NCI-H1417 treated with DMSO at 0.1 percent for 48 hours (cell line): ENCODE data around the gene CORO2A.

ENCODE experiments used
- DNase-seq: peaks from one replicate; lab custom pipeline; 2025; lab: John Stamatoyannopoulos, UW

CORO2A gene

DNA sequence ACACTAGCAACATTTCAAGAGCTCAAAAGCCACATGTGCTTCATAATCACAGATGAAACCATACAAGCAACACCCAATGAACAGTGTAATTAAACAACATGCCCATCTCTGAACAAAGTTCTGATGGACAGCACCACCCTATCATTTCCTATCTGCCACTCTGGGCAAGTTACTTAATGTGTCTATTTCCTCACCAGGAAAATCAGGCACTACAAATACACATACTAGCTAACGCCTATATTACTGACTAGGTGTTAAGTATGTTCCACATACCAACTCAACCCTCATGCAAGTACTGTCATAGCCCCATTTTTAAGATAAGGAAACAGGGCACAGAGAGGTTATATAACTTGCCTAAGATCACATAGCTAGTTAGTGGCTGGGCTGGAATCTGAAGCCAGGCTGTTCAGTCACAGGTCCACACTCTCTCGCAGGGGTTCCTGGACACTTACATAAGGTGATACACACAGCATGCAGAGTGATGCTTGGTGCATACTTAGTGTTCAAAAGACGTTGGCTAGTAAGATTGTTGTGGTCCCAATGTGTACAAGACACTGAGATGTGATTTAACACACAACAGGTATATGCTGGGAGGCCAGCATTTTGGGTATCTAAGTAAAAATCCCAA is 24.2 kb downstream of the CORO2A start:
- DNase-seq: no peak

DNA sequence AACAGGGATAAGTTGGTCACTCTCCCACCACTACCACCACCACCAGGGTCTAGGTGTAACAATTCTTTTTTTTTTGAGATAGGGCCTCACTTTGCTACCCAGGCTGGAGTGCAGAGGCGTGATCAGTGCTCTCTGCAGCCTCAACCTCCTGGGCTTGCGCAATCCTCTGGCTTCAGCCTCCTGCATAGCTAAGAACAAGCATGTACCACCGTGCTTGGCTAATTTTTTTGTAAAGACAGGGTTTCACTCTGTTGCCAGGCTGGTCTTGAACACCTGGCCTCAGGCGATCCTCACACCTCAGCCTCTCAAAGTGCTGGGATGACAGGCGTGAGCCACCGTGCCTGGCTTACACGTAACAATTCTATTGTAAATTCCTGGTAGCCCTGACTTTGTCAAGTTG is 27.5 kb downstream of the CORO2A start:
- DNase-seq: no peak

DNA sequence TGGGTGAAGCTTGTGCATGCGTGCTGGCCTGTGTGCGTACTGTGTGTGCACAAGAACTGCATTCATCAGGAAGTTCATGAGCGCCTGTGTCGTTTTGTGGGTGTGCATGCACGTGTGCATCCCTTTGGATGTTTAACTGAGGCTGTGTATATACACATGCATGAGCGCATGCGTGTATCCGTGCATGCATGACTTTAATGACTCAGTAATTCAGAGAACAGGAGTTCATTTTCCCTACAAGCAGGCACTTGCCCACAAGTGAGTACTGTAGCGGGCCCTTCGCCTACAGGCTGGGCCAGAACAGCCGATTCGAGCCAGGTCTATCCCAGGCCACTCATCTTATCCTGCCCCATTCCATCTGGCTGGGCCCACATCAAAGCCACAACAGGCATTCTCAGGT is 29.8 kb downstream of the CORO2A start:
- no peak for DNase-seq

DNA sequence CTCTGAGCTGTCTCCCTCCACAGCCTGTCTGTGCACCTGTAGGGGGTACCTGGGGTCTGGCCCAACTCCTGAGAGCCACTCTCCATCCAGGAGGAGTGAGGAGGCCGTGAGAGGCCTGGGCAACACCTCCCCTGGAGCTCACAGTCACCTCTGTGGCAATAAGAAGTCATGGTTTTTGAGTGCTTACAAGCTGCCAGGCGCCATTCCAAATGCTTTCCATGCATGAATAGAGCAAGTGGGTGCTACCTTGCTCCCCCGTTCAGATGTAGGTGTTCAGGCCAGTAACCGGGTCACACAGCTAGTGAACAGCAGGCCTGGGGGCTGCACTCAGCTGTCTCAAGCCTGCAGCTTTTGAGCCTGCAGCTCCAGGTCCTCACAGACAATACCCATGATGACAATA is 30.6 kb downstream of the CORO2A start:
- no peak for DNase-seq

DNA sequence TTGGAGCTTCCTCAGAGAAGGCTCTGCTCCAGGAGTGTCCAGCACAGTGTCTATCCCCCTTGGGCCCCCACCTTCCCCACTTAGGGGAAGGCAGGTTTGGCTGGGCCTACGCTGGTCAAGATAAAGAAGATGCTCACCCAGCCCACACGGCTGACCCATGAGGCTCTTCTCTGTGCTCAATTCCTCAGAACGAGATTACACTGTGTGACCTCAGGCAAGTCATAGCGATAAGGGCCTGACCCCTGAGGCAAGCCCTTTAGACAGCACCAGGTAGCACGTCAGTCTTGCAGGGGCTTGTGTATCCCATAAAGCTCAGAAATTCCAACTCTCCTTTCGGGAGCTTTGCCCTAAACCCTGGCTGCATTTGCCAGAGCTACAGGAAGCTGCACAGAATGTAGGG is 32.6 kb downstream of the CORO2A start:
- DNase-seq: no peak

DNA sequence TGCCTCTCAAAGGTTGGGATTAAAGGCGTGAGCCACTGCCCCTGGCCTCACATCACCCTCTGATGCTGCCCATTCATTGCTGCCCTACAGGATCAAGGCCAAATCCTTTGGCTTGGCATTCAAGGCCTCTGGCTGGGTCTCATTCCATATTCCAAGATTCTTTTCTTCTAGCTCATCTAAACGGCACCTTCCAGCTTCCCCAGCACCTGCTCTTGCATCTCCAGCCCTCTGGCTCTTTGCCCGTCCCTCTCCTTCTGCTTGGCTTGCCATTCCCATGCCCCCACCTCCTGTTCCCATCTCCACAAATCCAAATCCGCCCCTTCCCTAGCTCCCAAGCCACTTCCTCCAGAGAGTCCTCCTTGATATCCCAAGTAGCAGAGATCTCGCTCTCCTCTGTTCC is 33.1 kb downstream of the CORO2A start:
- no peak for DNase-seq

DNA sequence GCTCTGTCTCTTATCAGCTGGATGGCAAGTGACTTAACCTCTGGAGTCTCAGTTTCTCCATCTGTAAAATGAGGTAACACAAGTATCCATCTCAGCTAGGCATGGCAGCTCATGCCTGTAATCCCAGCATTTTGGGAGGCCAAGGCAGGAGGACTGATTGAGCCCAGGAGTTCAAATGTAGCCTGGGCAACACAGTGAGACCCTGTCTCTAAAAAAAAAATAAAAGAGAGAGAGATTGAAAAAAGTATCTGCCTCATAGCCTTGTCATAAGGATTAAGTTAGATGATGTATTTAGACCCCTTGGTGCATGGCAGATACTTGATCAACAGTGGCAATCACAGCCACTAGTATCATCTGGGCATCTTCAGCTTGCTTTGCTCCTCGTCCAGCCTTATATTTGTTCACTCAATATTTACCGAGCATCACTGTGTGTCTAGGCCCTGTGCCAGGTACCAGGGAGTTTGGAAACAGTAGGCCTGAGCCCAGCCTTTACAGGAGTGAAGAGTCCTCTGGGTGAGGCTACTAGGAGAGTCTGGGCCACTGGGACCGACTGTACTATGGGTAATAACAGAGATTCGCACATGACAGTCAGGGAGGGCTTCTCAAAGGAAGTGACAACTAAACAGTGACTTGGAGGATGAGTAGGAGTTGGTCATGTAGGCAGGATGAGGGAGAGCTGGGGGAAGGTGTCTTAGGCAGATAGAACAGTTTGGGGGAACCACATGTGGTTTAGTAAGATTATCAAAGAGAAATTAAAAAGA is 34.2 kb downstream of the CORO2A start:
- DNase-seq: no peak

DNA sequence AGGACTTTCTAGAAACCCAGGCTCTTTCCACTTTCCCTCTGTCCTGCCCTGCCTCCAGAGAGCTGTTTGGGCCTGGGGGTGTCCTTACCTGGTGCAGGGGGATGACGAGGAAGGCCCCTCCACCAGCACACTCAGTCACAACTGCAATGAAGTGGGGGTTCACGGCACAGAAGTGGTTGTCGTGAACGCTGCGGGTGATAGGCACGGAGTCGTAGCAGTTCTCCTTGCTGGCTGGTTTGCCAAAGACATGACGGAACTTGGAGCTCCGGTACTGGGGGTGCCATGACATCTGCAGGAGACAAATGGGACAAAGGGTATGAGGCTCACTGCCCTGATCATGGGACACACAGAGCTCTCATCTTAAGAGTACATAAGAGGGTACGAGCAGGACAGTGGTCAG is 35.1 kb downstream of the CORO2A start:
- no peak for DNase-seq

DNA sequence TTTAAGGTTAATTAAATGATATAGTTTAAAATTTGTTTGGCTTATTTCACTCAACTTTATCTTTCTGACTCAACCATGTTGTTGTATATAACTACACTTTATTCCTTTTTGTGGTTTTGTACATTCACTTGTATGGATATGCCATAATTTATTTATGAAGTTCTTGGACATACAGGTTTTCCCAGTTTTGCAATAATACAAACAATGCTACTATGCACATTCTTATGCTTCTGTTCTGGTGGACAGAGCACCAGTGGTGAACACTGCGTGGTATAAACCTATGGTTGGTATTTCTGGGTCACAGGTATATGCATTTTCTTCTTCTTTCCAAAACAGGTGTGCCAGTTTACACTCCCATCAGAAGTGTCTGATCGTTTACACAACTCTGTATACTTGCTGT is 37.8 kb downstream of the CORO2A start:
- DNase-seq: no peak

DNA sequence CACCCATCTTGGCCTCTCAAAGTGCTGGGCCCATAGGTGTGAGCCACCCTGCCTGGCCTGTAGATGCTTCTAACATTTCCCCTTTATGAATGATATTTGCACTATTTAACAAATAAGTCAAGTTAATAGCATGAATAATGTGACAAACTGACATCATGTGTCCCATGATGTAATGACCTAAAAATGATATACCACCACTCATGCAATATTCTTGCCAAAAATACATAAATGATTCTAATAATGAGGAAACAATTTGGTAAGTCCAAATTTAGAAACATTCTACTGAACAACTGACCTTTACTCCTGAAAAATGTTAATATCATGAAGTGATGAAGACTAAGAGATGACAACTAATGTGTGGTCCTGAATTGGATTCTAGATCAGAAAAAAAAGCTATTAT is 39.9 kb downstream of the CORO2A start:
- no peak for DNase-seq

DNA sequence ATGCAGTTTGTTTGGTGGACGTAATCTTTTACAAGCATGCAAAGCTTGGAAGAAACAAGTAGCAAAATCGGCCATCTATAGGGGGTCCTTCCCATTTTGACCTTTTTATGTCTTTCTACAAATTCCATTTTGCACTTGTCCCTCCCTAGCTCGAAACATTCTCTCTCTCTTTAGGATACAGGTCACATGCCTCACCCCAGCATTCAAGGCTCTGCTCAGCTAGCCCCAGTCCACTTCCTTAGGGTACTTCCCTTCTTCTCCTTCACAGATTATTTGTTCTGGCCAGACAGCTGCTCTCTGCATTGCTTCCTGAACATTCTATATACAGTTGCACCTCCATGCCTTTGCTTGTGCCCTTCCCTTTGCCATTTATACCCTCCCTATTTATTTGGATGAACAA is 41.7 kb downstream of the CORO2A start:
- no peak for DNase-seq

DNA sequence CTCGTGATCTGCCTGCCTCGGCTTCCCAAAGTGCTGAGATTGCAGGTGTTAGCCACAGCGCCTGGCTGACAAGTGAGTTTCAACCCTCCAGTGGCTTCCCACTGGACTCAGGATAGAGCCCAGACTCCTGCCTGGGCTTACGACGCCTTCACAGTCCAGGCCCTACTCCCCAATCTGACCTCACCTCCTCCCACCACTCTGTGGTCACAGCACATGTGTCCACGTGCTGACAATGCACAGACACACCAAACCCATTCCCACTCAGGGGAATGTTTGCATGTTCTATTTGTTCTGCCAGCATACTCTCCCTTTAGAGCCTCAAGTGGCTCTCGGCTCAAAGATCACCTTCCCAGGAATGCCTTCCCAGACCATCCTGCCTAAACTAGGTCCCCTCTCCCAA is 42.3 kb downstream of the CORO2A start:
- no peak for DNase-seq

DNA sequence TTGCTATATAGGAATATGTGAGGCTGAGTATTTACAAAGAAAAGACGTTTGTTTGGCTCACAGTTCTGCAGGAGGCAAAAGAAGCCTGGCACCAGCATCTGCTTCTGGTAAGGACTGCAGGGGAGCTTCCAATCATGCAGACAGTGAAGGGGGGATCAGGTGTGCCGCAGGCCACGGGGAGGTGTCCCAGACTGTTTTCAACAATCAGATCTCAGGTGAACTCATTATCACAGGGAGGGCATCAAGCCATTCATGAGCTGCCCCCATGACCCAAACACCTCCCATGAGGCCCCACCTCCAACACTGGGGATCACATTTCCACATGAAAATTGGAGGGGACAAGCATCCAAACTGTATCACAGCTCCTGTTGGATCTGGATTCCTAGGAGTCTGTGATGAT is 43.0 kb downstream of the CORO2A start:
- DNase-seq: no peak

DNA sequence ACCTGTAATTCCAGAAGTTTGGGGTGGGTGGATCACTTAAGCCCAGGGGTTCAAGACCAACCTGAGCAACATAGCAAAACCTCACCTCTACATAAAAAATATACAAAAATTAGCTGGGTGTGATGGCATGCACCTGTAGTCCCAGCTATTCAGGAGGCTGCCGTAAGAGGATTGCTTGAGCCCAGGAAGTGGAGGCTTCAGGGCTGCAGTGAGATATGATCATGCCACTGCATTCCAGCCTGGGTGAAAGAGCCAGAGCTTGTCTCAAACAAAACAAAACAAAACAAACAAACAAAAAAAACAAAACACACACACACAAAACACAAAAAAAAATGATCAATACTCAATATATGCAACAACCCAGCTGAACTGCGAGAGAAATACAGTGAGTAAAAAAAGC is 44.0 kb downstream of the CORO2A start:
- DNase-seq: no peak

DNA sequence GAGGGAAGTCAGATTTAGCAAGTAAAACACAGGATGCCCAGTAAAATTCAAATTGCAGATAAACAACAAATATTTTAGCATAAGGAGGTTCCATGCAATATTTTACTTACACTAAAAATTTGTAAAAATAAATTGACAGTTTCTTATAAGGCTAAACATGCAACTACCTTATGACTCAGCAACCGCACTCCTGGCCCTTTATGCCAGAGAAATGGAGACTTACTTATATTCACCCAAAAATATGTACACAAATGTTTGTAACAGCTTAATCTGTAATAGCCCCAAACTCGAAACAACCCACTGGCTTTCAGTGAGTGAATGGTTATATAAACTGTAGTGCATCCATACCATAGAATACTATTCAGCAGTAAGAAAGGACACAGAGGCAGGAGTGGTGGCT is 44.9 kb downstream of the CORO2A start:
- DNase-seq: no peak

DNA sequence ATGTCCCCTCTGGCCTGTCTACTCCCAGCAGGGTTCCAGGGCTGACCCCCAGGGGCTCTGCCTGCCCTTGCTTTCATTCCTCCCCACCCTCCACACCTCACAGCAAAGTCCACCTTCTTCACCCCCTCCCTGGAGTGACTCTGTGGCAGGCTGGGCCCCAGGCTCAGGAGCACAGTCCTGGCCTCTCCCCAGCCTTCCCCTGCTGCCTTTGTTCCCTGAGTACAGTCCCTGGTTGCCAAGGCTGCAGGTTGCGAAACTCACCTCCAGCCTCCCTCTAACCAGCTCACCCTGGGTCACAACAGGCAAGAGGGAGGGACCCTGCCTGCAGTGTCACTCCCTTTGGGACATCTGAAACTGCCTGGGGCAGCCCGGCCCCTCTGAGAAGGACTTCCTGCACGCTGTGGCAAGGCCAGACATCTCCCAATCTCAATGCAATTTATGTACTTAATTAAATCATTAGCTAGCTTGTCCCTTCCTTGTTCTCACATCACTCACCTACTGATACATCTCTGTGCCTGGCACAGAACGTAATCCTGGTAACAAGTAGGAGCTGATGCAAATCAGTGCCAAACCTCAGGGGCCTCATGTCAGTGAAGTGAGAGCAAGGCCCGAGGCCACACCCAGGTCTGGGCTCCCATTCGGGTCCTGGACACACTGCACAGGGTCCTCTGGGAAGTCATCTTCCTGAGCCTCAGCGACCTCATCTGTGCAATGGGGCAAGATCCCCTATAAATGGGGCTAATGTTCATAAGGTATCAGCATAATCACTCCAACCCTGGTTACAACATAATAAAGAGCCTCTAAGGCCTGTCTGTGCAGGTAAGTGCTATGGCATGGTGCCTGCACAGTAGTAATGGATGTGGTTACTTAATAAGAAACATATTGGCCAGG is 46.1 kb downstream of the CORO2A start:
- DNase-seq: no peak

DNA sequence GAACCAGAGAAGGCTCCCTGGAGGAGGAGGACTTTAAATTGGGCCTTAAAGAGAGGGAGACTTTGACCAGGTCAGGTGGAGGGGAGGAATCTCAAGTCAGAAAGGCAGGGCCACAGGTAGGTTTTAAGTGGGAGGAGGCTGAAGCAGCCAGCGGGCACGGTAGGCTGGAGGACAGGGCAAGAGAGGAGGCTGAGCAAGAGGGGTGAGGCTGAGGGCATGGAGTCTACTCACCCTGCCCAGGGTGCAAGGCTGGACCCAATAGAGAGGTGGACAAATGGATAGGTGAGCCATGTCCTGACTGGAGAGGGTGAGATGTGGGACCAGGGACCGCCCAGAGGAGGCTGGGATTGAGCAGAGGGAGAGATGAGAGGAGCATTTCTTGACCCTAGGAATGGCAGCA is 47.8 kb downstream of the CORO2A start:
- DNase-seq: no peak

DNA sequence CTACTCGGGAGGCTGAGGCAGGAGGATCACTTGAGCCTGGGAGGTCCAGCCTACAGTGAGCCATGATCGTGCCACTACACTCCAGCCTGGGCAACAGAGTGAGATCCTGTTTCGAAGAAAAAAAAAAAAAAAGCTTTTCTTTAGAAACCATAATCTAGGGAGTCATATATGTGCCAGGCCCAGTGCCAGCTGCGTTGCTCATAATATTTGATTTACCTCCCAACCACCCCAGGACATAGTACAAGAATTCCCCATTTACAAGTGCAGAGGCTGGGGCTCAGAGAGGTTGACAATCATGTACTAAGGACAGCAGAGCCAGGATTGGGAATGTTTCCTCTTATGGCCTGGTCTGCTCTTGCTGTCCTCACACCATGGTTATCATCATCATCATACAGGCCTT is 48.4 kb downstream of the CORO2A start:
- DNase-seq: no peak

DNA sequence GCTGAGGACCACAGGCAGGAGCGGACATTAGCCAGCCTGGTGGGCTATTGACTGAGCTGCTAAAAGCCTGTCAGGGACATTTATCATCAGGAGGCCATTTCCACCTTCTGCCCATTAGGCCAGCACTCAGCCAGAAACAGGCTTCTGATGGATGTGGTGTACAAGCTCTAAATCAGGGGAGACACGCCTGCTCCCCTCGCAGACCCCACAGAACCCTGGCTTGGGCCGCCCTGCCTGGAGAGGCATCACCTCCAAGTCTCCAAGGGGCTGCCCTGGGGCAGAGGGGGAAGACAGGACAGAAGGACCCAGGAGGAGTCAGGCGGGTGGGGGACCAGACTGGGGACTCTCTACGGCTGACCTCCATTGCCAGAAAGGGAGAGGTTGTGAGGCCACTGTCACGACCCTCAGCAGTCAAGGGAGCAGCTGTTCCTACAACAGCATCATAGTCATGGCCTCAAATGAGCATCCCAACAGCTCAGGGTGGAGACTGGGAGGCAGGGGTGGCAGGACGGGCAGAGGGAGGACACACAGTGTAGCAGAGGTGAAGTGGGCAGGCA is 49.4 kb downstream of the CORO2A start:
- DNase-seq: no peak

DNA sequence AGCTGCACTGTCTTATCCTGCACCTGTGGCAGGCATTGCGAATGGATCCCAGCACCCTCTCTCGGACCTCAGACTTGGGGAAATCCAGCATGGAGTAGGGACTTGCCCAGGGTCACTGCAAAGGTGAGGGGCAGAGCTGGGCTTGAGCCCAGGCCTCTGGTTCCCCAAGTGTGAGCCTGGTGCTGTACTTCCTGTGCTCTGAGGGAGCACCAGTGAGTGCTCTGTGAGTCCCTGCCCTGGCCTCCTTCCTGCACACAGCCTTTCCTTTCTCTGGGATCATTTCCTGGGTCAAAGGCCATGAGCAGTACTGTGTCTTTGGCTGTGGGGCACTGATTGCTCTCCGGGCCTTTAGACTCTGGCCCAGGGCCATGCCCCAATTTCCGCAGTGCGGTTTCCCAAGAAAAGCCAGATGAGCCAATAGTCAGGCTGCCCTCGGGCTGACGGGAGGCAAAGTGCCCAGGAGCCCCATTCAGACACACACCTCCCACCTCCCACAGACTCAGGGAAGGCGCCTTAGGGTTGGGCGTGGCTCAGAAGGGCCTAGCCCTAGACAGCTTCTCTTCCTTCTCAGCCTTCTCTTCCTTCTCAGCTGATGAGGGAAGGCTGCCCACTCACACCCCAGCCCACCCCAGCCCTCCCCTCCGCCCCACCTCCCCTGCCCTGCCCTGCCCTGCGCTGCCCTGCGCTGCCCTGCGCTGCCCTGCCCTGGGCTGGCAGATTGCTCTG is 50.1 kb downstream of the CORO2A start:
- no peak for DNase-seq

DNA sequence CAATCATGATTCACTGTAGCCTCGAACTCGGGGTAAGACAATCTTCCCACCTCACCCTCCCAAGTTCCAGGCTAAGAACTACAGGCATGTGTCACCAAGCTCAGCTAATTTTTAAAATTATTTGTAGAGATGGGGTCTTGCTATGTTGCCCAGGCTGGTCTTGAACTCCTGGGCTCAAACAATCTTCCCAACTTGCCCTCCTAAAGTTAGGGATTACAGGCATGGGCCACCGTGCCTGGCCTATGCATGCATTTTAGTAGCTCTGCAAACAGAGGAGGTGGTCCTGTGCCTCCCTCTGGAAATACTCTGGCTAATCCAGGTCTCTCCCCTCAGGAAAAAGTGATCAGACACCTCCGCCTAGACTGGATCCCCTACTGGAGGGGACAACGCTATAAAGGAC is 51.9 kb downstream of the CORO2A start:
- no peak for DNase-seq

DNA sequence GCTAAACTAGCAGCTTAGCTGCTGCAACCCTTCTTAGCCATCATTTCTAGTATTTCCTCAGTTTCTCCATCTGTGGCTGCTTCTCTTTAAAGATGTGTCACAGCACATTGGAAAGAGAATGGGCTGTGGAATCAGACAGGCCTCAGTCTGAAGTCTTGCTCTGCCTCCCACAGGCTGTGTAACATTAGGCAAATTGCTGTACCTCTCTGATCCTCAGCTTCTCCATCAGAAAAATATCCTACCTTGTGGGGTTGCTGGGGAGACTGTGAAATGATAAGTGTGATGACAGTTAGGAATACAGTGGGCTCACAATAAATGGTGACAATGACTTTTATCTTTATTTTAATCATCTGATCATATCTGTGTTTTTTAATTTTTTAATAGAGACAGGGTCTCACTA is 55.9 kb downstream of the CORO2A start:
- no peak for DNase-seq
